WTC11 (cell line): ENCODE results near the gene CAMSAP1. TPM values are rescaled to one million over a fixed set of nuclear protein-coding genes. Genes with fewer than 3 reads are reported as not detected.

Experiments
- ATAC-seq: fragments of 200-7000 bp; cut with Tn5 transposase; 2 replicates; pipeline ENCODE4 v1.10.0; 2021; ENCODE audit warnings: mild to moderate bottlenecking, moderate library complexity
- CTCF ChIA-PET: fragments of 300-600 bp; sonication (Branson Sonifier 250); formaldehyde crosslinking; loops from one replicate; lab custom pipeline; 2021; ENCODE audit warnings: antibody characterized with exemption; lab: Charles Lee
- POLR2A ChIA-PET: fragments of 350-600 bp; sonication (Branson Sonifier 250); formaldehyde crosslinking; loops from one replicate; lab custom pipeline; 2021; ENCODE audit warnings: antibody characterized with exemption; lab: Charles Lee
- DNase-seq: peaks from one replicate; pipeline ENCODE4 v3.0.0; 2021; ENCODE audit warnings: low spot score
- H3K27ac Mint-ChIP-seq: 2 replicates; pipeline ENCODE4 v1.8.0; 2021; ENCODE audit warnings: mixed read lengths
- H3K27me3 Mint-ChIP-seq: 2 replicates; pipeline ENCODE4 v1.8.0; 2021; ENCODE audit warnings: low read depth, mild to moderate bottlenecking, moderate library complexity, mixed read lengths
- H3K36me3 Mint-ChIP-seq: 2 replicates; pipeline ENCODE4 v1.8.0; 2021; ENCODE audit warnings: mixed read lengths
- H3K4me1 Mint-ChIP-seq: 2 replicates; pipeline ENCODE4 v1.8.0; 2022; ENCODE audit warnings: mixed read lengths
- H3K4me3 Mint-ChIP-seq: 2 replicates; pipeline ENCODE4 v1.8.0; 2021; ENCODE audit warnings: mild to moderate bottlenecking, moderate library complexity, mixed read lengths
- H3K9me3 Mint-ChIP-seq: 2 replicates; pipeline ENCODE4 v1.8.0; 2021; ENCODE audit warnings: mixed read lengths
- ATF1 ChIP-seq: sonication (generic); formaldehyde crosslinking; IDR thresholded peaks from 2 replicates; pipeline ENCODE4 v1.8.1; 2023; ENCODE audit warnings: mild to moderate bottlenecking, moderate library complexity, missing genetic modification reagents
- CTCF ChIP-seq: fragments of 200-600 bp; IDR thresholded peaks from 2 replicates; pipeline ENCODE4 v1.8.0; 2022; ENCODE audit warnings: antibody characterized with exemption
- E2F5 ChIP-seq: sonication (generic); formaldehyde crosslinking; IDR thresholded peaks from 2 replicates; pipeline ENCODE4 v1.8.1; 2022; ENCODE audit warnings: mild to moderate bottlenecking, moderate library complexity, missing genetic modification reagents
- ESRRA ChIP-seq: sonication (generic); formaldehyde crosslinking; IDR thresholded peaks from 2 replicates; pipeline ENCODE4 v1.8.1; 2022; ENCODE audit warnings: mild to moderate bottlenecking, missing genetic modification reagents, borderline replicate concordance
- GABPB1 ChIP-seq: sonication (generic); formaldehyde crosslinking; IDR thresholded peaks from 2 replicates; pipeline ENCODE4 v1.8.1; 2023; ENCODE audit warnings: mild to moderate bottlenecking, missing genetic modification reagents
- GTF2I ChIP-seq: fragments of 250-450 bp; sonication (Bioruptor Pico); conservative IDR thresholded peaks from 2 replicates; pipeline ENCODE4 v1.4.0; 2021; ENCODE audit warnings: mild to moderate bottlenecking
- HMGA2 ChIP-seq: fragments of 250-450 bp; sonication (Bioruptor Pico); IDR thresholded peaks from 2 replicates; pipeline ENCODE4 v1.4.0; 2021; ENCODE audit warnings: mild to moderate bottlenecking, moderate library complexity
- JUN ChIP-seq: sonication (generic); formaldehyde crosslinking; IDR thresholded peaks from 2 replicates; pipeline ENCODE4 v1.8.0; 2023; ENCODE audit warnings: mild to moderate bottlenecking, missing genetic modification reagents
- MLX ChIP-seq: sonication (generic); formaldehyde crosslinking; IDR thresholded peaks from 2 replicates; pipeline ENCODE4 v1.8.1; 2023; ENCODE audit warnings: mild to moderate bottlenecking, missing genetic modification reagents, moderate library complexity
- OVOL2 ChIP-seq: fragments of 250-450 bp; sonication (Bioruptor Pico); IDR thresholded peaks from 2 replicates; pipeline ENCODE4 v1.9.0; 2021; ENCODE audit warnings: mild to moderate bottlenecking, borderline replicate concordance
- SP1 ChIP-seq: sonication (generic); formaldehyde crosslinking; conservative IDR thresholded peaks from 2 replicates; pipeline ENCODE4 v1.8.1; 2022; ENCODE audit warnings: missing genetic modification reagents
- ZNF219 ChIP-seq: sonication (generic); formaldehyde crosslinking; IDR thresholded peaks from 2 replicates; pipeline ENCODE4 v1.8.0; 2023; ENCODE audit warnings: missing genetic modification reagents, mild to moderate bottlenecking, borderline replicate concordance
- ZNF425 ChIP-seq: fragments of 250-450 bp; sonication (Bioruptor Pico); conservative IDR thresholded peaks from 2 replicates; pipeline ENCODE4 v1.9.0; 2021; ENCODE audit warnings: mild to moderate bottlenecking
- ZNF512 ChIP-seq: sonication (generic); formaldehyde crosslinking; IDR thresholded peaks from 2 replicates; pipeline ENCODE4 v1.8.1; 2022; ENCODE audit warnings: missing genetic modification reagents, borderline replicate concordance
- total RNA-seq: library from RNA; stranded (reverse); gene quantifications from 3 replicates; pipeline ENCODE4 v1.2.3, GENCODE V29; 2021

The CAMSAP1 gene
- total RNA-seq, 1 experiment from 2014 or later: 40.5 TPM

- TF ChIP-seq E2F5 (CRISPR knock-in tag): no peak
- TF ChIP-seq HMGA2 (CRISPR knock-in tag): no peak
- TF ChIP-seq GABPB1 (CRISPR knock-in tag): no peak
- no peak for TF ChIP-seq ZNF425
These were observed 86.7 kb downstream of the CAMSAP1 start (continued) for GRCh38 chr9:135820661-135821060.

- ATAC-seq: peak; percentile 70
- CTCF ChIA-PET: no interaction called here
- no peak overlapping the region for H3K4me3 Mint-ChIP-seq
- DNase-seq: peak; percentile 52
- H3K27ac Mint-ChIP-seq: peak overlapping the region; percentile 53
- H3K36me3 Mint-ChIP-seq: peaks cover 78% of the 10 kb centered on the region
- peaks cover 4% of the 10 kb centered on the region; the same call in 1 of the 2 replicates for H3K4me1 Mint-ChIP-seq
- no peaks in the 10 kb centered on the region for H3K9me3 Mint-ChIP-seq
- H3K27me3 Mint-ChIP-seq: no peaks in the 10 kb centered on the region
- POLR2A ChIA-PET: no interaction called here
- TF ChIP-seq MLX (no peak), CTCF (0 out of 2 replicates have a peak, but pooled peaks have one; percentile 38)
These were observed 87.4 kb downstream of the CAMSAP1 start for GRCh38 chr9:135819905-135820304.

- Mint-ChIP-seq H3K27ac (no peak overlapping the region), H3K4me3 (no peak overlapping the region), H3K36me3 (peaks cover 83% of the 10 kb centered on the region), H3K4me1 (peaks cover 4% of the 10 kb centered on the region; the same call in 1 of the 2 replicates), H3K9me3 (no peaks in the 10 kb centered on the region), H3K27me3 (no peaks in the 10 kb centered on the region)
- POLR2A ChIA-PET: no interaction called here
- TF ChIP-seq OVOL2 (CRISPR knock-in tag) (no peak), SP1 (CRISPR knock-in tag) (no peak), ESRRA (CRISPR knock-in tag) (no peak), GABPB1 (CRISPR knock-in tag) (no peak), ZNF425 (no peak), JUN (no peak), ATF1 (CRISPR knock-in tag) (no peak), GTF2I (CRISPR knock-in tag) (no peak), ZNF512 (no peak), E2F5 (CRISPR knock-in tag) (no peak), ZNF219 (CRISPR knock-in tag) (no peak)
- no peak for ATAC-seq
- CTCF ChIA-PET: interaction anchor here (0.8 kb wide), 1 partner anchor 20 kb away, joined by 3 read pairs; no protein-coding TSS in a partner anchor
- DNase-seq: no peak
These were observed 88.4 kb downstream of the CAMSAP1 start for GRCh38 chr9:135818718-135819475.
